Type B pancreatic cell (in vitro differentiated cells): ENCODE data around the gene BMP7. TPM values are rescaled to one million over a fixed set of nuclear protein-coding genes. Genes with fewer than 3 reads are reported as not detected.

Source experiments
- DNase-seq: peaks from one replicate; pipeline ENCODE4 v3.0.0; 2021; ENCODE audit warnings: mixed read lengths; ENCODE audit not compliant: unreplicated experiment; ENCODE audit errors: extremely low spot score
- H3K27ac Mint-ChIP-seq: 2 replicates; pipeline ENCODE4 v1.8.0; 2021; ENCODE audit warnings: mild to moderate bottlenecking, mixed read lengths
- H3K27me3 Mint-ChIP-seq: 2 replicates; pipeline ENCODE4 v1.8.0; 2021; ENCODE audit warnings: mixed read lengths
- H3K36me3 Mint-ChIP-seq: 2 replicates; pipeline ENCODE4 v1.8.0; 2021; ENCODE audit warnings: mixed read lengths
- H3K4me1 Mint-ChIP-seq: one replicate; pipeline ENCODE4 v1.8.0; 2021; ENCODE audit warnings: mixed read lengths; ENCODE audit not compliant: unreplicated experiment
- H3K4me3 Mint-ChIP-seq: 2 replicates; pipeline ENCODE4 v1.8.0; 2021; ENCODE audit warnings: mild to moderate bottlenecking, mixed read lengths
- H3K9me3 Mint-ChIP-seq: 2 replicates; pipeline ENCODE4 v1.8.0; 2021; ENCODE audit warnings: mixed read lengths
- CTCF ChIP-seq: fragments of 200-600 bp; sonication (generic); conservative IDR thresholded peaks from 2 replicates; pipeline ENCODE4 v1.5.0; 2021; ENCODE audit warnings: antibody characterized with exemption, mild to moderate bottlenecking
- total RNA-seq: library from RNA; stranded (reverse); gene quantifications from 2 replicates; pipeline ENCODE4 v1.2.1, GENCODE V29; 2021; ENCODE audit warnings: low replicate concordance

BMP7 gene
- total RNA-seq, 1 donor from 2014 or later = 115 TPM

- Mint-ChIP-seq H3K4me3 (no peak overlapping the region), H3K9me3 (no peaks in the 10 kb centered on the region), H3K27me3 (peaks cover 4% of the 10 kb centered on the region), H3K4me1 (peaks cover 61% of the 10 kb centered on the region), H3K36me3 (no peaks in the 10 kb centered on the region), H3K27ac (no peak overlapping the region)
- DNase-seq = no peak
- TF ChIP-seq CTCF = no peak
Measured at GRCh38 chr20:57291003-57291402, 24.6 kb upstream of the BMP7 start.

DNA sequence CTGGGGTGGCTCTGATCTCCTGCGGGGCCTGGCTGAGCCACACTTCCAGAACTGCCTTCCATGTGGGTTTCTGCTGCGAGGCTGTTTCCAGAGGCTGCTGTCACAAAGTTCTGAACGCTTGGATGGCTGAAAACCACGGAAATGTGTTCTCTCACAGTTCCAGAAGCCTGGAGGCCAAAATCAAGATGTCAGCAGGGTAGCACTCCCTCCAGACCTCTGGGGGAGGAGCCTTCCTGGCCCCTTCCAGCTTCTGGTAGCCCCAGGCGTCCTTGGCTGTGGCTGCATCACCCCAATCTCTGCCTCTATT, 23.7 kb upstream of the BMP7 start:
- TF ChIP-seq CTCF = no peak
- H3K27ac Mint-ChIP-seq = peak overlapping the region; percentile 61
- DNase-seq = no peak
- H3K4me1 Mint-ChIP-seq = peaks cover 64% of the 10 kb centered on the region
- H3K27me3 Mint-ChIP-seq = peaks cover 4% of the 10 kb centered on the region
- no peaks in the 10 kb centered on the region for H3K36me3 Mint-ChIP-seq
- no peaks in the 10 kb centered on the region for H3K9me3 Mint-ChIP-seq
- H3K4me3 Mint-ChIP-seq = no peak overlapping the region

DNA sequence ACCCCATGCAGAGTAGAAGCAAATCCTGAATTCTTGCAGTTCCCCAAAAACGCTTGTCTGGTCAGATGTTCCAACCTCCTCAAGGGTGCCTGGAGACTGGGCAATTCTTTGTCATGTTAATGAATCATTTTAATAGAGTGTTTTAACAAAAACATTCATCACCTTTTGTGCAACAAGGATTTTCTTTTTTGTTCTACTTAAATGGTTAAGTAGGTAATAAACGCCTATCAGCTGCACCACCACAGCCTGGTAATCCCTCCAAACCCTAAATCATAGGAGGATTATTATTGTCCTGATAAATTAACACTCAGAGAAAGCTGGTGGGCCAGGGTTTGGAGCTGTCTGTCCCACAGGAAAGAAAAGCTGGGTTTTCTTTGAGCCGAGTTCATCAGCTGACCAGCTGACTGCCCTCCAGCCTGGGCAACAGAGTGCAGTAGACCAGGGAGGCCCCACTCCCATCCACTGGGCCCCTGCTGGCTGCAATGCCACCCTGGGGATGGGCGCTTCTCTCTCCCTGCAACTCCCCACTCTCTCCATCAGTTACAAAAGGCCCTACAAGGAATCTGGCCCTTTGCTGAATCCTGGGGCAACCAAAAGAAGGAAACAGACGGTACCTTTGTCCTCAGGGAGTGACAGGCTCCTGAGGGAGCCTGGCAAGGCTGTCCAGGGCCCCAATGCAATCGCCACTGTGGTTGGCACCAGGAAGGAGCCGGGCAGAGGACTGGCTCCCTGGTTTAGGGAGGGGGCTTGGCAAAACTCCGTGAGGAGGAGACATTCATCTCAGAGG, 23.1 kb upstream of the BMP7 start:
- Mint-ChIP-seq H3K9me3 (no peaks in the 10 kb centered on the region), H3K36me3 (no peaks in the 10 kb centered on the region), H3K27me3 (peaks cover 4% of the 10 kb centered on the region), H3K4me1 (peaks cover 64% of the 10 kb centered on the region), H3K4me3 (no peak overlapping the region), H3K27ac (no peak overlapping the region)
- DNase-seq = no peak
- no peak for TF ChIP-seq CTCF

DNA sequence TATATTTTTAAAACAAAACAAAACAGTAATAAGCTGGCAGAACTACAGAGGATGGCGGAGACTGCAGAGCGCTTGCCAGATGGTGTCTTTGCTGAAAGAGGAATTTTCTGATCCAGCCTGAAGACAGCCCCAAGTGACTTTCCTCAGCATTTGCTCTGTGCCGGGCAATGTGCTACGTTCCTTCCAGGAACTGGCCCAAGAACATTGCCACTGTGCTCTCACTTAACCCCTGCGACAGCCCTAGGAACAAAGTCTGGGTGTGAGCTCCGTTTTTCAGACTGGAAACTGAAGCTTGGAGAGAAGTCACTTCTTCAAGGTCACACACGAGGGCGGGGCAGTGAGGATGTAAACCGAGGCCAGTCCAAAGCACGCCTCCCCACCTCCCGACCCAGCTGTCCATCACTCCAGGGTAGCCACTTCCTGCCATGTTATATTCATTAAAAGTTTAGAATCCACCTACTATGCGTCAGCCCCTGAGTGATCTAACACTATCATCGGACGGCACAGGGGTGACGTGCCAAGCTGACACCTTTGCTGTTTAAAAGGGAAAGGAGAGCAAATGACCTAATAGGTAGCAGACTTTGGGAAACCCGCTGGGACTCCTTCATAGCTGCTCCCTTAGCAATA, 22.3 kb upstream of the BMP7 start:
- no peaks in the 10 kb centered on the region for H3K36me3 Mint-ChIP-seq
- peak overlapping the region; percentile 16 for H3K4me3 Mint-ChIP-seq
- TF ChIP-seq CTCF = no peak
- H3K9me3 Mint-ChIP-seq = no peaks in the 10 kb centered on the region
- peaks cover 4% of the 10 kb centered on the region for H3K27me3 Mint-ChIP-seq
- DNase-seq = no peak
- peak overlapping the region; percentile 55 for H3K27ac Mint-ChIP-seq
- peaks cover 64% of the 10 kb centered on the region for H3K4me1 Mint-ChIP-seq

GRCh38 chr20:57287901-57288300, 21.5 kb upstream of the BMP7 start:
- peak overlapping the region; percentile 59 for H3K4me3 Mint-ChIP-seq
- H3K4me1 Mint-ChIP-seq = peaks cover 64% of the 10 kb centered on the region
- peaks cover 4% of the 10 kb centered on the region for H3K27me3 Mint-ChIP-seq
- H3K36me3 Mint-ChIP-seq = no peaks in the 10 kb centered on the region
- H3K27ac Mint-ChIP-seq = peak overlapping the region; percentile 42
- H3K9me3 Mint-ChIP-seq = no peaks in the 10 kb centered on the region
- DNase-seq = no peak
- no peak for TF ChIP-seq CTCF
